ENCODE results near the gene C14orf132. TPM values are rescaled to one million over a fixed set of nuclear protein-coding genes. Genes with fewer than 3 reads are reported as not detected.

C14orf132 gene
- total and polyA plus RNA-seq, 10 of the 15 experiments (the other 5 are each of a cell fraction or from before 2014, with no cell fraction given), result under 0.01 to 1.2 (median 0.03) TPM; not detected in 2

GRCh38 chr14:96102081-96102856, 63.1 kb downstream of the C14orf132 start:
- POLR2A ChIA-PET, result interaction anchor here (0.6 kb wide), 2 partner anchors 9 to 376 kb away, joined by 4 to 5 read pairs; no protein-coding TSS in a partner anchor
- Histone ChIP-seq H3K9ac (ENCODE audit: control insufficient read depth, insufficient read depth, low read length) (no peak overlapping the region), H4K20me1 (ENCODE audit: control insufficient read depth, insufficient read depth) (no peaks in the 10 kb centered on the region), H2AFZ (ENCODE audit: control insufficient read depth, low read depth, low read length) (no peak overlapping the region), H3K4me3 (no peak overlapping the region), H3K4me1 (ENCODE audit: control insufficient read depth, insufficient read depth, low read length) (no peaks in the 10 kb centered on the region), H3K27me3 (replicated peaks in 1 of 2; ENCODE audit: control insufficient read depth in 2 of 2, insufficient read depth in 2 of 2, low read length in 1 of 2) (no peaks in the 10 kb centered on the region), H3K36me3 (ENCODE audit: control insufficient read depth in 2 of 2, insufficient read depth in 2 of 2, low read length in 1 of 2) (no peaks in the 10 kb centered on the region), H3K9me3 (replicated peaks; ENCODE audit: control insufficient read depth, insufficient read depth, low read length) (no peaks in the 10 kb centered on the region), H3K79me2 (ENCODE audit: control insufficient read depth, insufficient read depth, low read length) (no peaks in the 10 kb centered on the region), H3K4me2 (ENCODE audit: control insufficient read depth, insufficient read depth) (no peak overlapping the region), H3K27ac (ENCODE audit: control insufficient read depth, insufficient read depth) (no peak overlapping the region)
- intact Hi-C loops (cut with micrococcal nuclease; ENCODE audit: unreplicated experiment), result no loop called here
- 50% methylated on average over 3 of the region's 3 CpGs for WGBS (ENCODE audit: insufficient coverage, insufficient replicate concordance, low lambda C conversion rate, missing lambda C conversion rate)
- FAIRE-seq, result no peak
- no peak for ATAC-seq
- DNase-seq (ENCODE audit: low read depth, low spot score), result no peak
- BruUV-seq (replicated peaks), result no TSS peak
- CTCF ChIA-PET, result interaction anchor here (2.0 to 5.7 kb wide), 2 partner anchors 41 to 172 kb away, joined by 8 to 71 read pairs; no protein-coding TSS in a partner anchor
- RAD21 ChIA-PET (ENCODE audit: unreplicated experiment), result interaction anchor here (1.7 kb wide), 1 partner anchor 174 kb away, joined by 11 read pairs; no protein-coding TSS in a partner anchor
- in situ Hi-C loops (cut with MboI), result no loop called here
- SMC1A ChIA-PET (ENCODE audit: uncharacterized antibody, unreplicated experiment), result interaction anchor here (4.4 kb wide), 1 partner anchor 173 kb away, joined by 29 read pairs; no protein-coding TSS in a partner anchor
- no peak for TF ChIP-seq CREB1 (IDR thresholded peaks at IDR 0.05; ENCODE audit: low read depth)
- TF ChIP-seq SRF (IDR thresholded peaks at IDR 0.05; ENCODE audit: low read depth in 2 of 2, low read length in 2 of 2), result no peak
- no peak for TF ChIP-seq ZNF274 (IDR thresholded peaks at IDR 0.05; ENCODE audit: insufficient read depth, insufficient read length)

- CTCF ChIA-PET, result interaction anchor here (2.0 to 5.7 kb wide), 2 partner anchors 42 to 171 kb away, joined by 8 to 71 read pairs; no protein-coding TSS in a partner anchor
- POLR2A ChIA-PET, result interaction anchor here (0.6 kb wide), 1 partner anchor 377 kb away, joined by 4 read pairs; no protein-coding TSS in a partner anchor
- no peak overlapping the region for H3K27ac ChIP-seq (ENCODE audit: control insufficient read depth, insufficient read depth)
- TF ChIP-seq SP1 (IDR thresholded peaks at IDR 0.05; ENCODE audit: low read depth, low read length) (no peak), ZBED1 (IDR thresholded peaks at IDR 0.05; ENCODE audit: borderline replicate concordance) (no peak), ZBTB40 (IDR thresholded peaks at IDR 0.05; ENCODE audit: borderline replicate concordance) (peak; percentile 79)
Observed at GRCh38 chr14:96103075-96103474, 63.9 kb downstream of the C14orf132 start.

More at GRCh38 chr14:96103075-96103474, 63.9 kb downstream of the C14orf132 start:
- RAD21 ChIA-PET (ENCODE audit: unreplicated experiment), result no interaction called here
- Histone ChIP-seq H3K4me3 (no peak overlapping the region), H2AFZ (ENCODE audit: control insufficient read depth, low read depth, low read length) (no peak overlapping the region), H3K27me3 (replicated peaks in 1 of 2; ENCODE audit: control insufficient read depth in 2 of 2, insufficient read depth in 2 of 2, low read length in 1 of 2) (no peaks in the 10 kb centered on the region), H3K79me2 (ENCODE audit: control insufficient read depth, insufficient read depth, low read length) (no peaks in the 10 kb centered on the region), H3K4me1 (ENCODE audit: control insufficient read depth, insufficient read depth, low read length) (no peaks in the 10 kb centered on the region), H4K20me1 (ENCODE audit: control insufficient read depth, insufficient read depth) (no peaks in the 10 kb centered on the region), H3K4me2 (ENCODE audit: control insufficient read depth, insufficient read depth) (no peak overlapping the region), H3K9me3 (replicated peaks; ENCODE audit: control insufficient read depth, insufficient read depth, low read length) (no peaks in the 10 kb centered on the region), H3K36me3 (ENCODE audit: control insufficient read depth in 2 of 2, insufficient read depth in 2 of 2, low read length in 1 of 2) (no peaks in the 10 kb centered on the region), H3K9ac (ENCODE audit: control insufficient read depth, insufficient read depth, low read length) (no peak overlapping the region)
- intact Hi-C loops (cut with micrococcal nuclease; ENCODE audit: unreplicated experiment) (no loop called here), in situ Hi-C loops (cut with MboI) (no loop called here)
- FAIRE-seq (no peak), DNase-seq (ENCODE audit: low read depth, low spot score) (no peak), ATAC-seq (no peak)
- whole genome bisulfite sequencing (ENCODE audit: insufficient coverage, insufficient replicate concordance, low lambda C conversion rate, missing lambda C conversion rate), result 4% methylated on average over 2 of the region's 2 CpGs
- BruUV-seq (replicated peaks), result no TSS peak
- SMC1A ChIA-PET (ENCODE audit: uncharacterized antibody, unreplicated experiment), result interaction anchor here (0.6 to 4.4 kb wide), 2 partner anchors 48 to 173 kb away, joined by 3 to 29 read pairs; no protein-coding TSS in a partner anchor
